GM12873 (cell line): ENCODE measurements around the gene NXPH2.

Experiments
- CTCF ChIP-seq: IDR thresholded peaks from 2 replicates; pipeline ENCODE4 v1.5.1; 2012; ENCODE audit warnings: low read depth, mild to moderate bottlenecking, moderate library complexity, low read length, control low read depth; ENCODE audit not compliant: insufficient read depth; ENCODE audit errors: missing control alignments

The NXPH2 gene

GRCh38 chr2:138811431-138811830 is 31.2 kb upstream of the NXPH2 start:
- TF ChIP-seq CTCF: no peak

- TF ChIP-seq CTCF: no peak
These were observed 14.5 kb upstream of the NXPH2 start for GRCh38 chr2:138794724-138795123.

DNA sequence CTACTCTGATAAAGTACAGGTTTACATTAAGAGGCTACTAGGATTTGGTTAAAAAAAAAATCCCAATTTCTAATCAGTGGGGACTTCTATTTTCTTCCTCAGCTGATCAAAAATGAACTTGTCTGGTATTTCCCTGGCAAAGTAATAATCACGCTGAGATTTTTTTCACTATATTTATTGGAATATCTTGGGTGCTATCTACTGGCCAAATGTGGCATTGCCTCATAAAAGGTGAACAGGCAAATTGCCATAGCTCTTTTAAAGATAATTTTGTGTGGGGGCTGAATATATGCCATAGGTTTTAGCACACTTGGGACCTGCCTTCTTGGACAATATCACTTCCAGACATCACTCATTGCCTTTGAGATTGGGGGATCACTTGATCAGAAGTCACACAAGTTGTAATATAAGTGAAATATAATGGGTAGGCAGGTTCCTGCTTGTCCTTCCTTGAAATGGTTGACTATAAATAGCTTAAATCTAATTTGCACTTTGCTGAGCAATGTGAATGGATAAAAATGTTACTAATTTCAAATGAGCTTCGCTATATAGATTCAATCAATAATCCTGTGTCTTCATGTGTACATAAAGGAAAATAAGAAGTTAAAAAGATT is 7.0 kb upstream of the NXPH2 start:
- TF ChIP-seq CTCF: peak; percentile 59

DNA sequence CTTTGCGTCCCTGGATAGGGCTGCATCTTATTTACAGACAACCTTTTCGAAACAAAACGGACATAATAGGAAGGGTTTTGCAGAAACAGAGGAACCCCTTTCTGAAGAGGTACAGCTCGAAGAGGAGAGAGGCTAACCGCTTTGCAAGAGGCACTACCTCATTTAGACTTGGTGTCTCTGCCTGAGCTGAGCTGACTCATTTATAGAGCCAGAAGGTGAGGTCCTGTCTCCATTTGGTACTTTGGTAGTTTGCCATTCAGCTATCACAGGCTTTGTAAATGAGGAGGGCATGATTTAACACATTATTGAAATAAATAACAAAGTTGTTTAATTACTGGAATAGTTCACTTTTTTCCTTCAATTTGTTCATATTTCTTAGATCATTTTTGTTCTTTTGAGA is 2.2 kb upstream of the NXPH2 start:
- TF ChIP-seq CTCF: no peak

DNA sequence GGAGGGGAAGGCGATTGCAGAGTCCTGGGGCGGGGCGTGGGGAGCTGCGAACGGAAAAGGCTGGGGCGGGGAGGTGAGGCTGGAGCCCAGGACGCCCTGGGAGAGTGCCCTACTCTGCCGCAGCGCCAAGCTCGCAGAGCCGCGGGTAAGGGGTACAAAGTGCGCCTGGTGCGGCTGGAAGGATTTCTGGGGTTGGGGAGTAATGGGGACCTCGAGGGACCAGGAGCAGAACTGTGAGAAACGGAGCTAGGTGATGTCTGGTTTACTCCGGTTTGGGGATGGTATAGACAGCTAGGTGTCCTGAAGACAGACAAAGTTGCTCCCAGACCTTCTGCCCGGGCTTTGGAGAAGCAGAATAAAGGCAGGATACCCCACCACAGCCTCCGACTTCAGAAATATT is 718 bp upstream of the NXPH2 start:
- TF ChIP-seq CTCF: no peak

DNA sequence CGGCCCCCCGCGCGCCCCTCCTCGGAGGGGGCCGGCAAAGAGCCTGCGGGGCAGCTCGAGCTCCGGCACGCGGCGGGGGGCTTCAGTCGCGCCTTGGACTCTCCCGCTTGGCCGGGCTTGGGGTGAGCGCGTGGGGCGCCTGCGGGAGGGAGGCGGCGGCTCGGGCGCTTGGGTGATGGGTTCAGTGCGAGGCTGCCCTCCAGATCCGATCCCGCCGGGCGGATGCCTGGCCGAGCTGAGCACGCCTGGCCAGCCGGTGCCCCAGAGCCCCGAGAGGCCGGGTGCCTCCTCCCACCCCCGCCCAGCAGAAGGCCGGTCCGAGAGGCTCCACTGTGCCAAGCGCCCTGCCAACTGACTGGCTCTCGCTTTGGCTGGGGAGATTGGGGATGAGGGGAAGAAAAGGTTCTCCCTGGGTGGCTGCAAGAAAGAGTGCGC is 273 bp upstream of the NXPH2 start:
- no peak for TF ChIP-seq CTCF

DNA sequence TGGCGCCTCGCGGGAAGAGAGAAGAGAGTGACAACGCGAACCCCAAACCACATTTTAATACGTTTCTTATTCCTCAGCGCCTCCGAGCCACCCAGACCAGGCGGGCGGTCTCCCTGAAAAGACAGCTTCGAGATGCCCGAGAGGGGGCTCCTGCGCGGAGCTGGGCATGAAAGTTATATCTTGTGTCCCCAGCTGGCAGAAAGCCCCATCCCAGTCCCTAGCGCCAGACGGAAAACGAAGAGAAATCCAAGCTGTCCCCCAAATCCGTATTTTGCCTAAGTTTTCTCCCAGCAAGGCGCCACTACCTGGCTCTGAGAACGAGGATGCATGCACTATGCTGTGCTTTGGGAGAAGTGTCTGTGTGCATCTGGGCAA is 797 bp downstream of the NXPH2 start:
- TF ChIP-seq CTCF: no peak
